Endodermal cell (in vitro differentiated cells): ENCODE results near the gene ZBTB39. TPM values are rescaled to one million over a fixed set of nuclear protein-coding genes. Genes with fewer than 3 reads are reported as not detected.

Experiments used
- DNase-seq: peaks from one replicate; pipeline ENCODE4 v3.0.0-alpha.2; 2017
- H3K27ac ChIP-seq: 2 replicates; pipeline ENCODE4 v1.5.1; 2013; ENCODE audit warnings: mild to moderate bottlenecking, low read depth, low read length, moderate library complexity
- H3K27me3 ChIP-seq: 2 replicates; pipeline ENCODE4 v1.6.1; 2013; ENCODE audit warnings: mild to moderate bottlenecking, low read length, moderate library complexity; ENCODE audit not compliant: insufficient read depth, control insufficient read depth, poor library complexity, severe bottlenecking
- H3K36me3 ChIP-seq: 2 replicates; pipeline ENCODE4 v1.7.0; 2013; ENCODE audit warnings: mild to moderate bottlenecking, low read length, moderate library complexity; ENCODE audit not compliant: control insufficient read depth, insufficient read depth
- H3K4me1 ChIP-seq: one replicate; pipeline ENCODE4 v1.7.0; 2013; ENCODE audit warnings: low read length; ENCODE audit not compliant: control insufficient read depth, insufficient read depth
- H3K4me3 ChIP-seq: 2 replicates; pipeline ENCODE4 v1.5.1; 2013; ENCODE audit warnings: mild to moderate bottlenecking, low read length, moderate library complexity
- H3K9ac ChIP-seq: 2 replicates; pipeline ENCODE4 v1.6.1; 2013; ENCODE audit warnings: mild to moderate bottlenecking, low read length, moderate library complexity; ENCODE audit not compliant: poor library complexity, severe bottlenecking; ENCODE audit errors: extremely low read depth
- H3K9me3 ChIP-seq: 2 replicates; pipeline ENCODE4 v1.6.1; 2013; ENCODE audit warnings: mild to moderate bottlenecking, low read length, moderate library complexity; ENCODE audit not compliant: control insufficient read depth
- H3K27ac Mint-ChIP-seq: 2 replicates; pipeline ENCODE4 v1.8.0; 2020; ENCODE audit warnings: mixed read lengths
- H3K27me3 Mint-ChIP-seq: 2 replicates; pipeline ENCODE4 v1.8.0; 2021; ENCODE audit warnings: mild to moderate bottlenecking, mixed read lengths; ENCODE audit not compliant: insufficient read depth
- H3K36me3 Mint-ChIP-seq: 2 replicates; pipeline ENCODE4 v1.8.0; 2020; ENCODE audit warnings: low read depth, mixed read lengths
- H3K4me1 Mint-ChIP-seq: 2 replicates; pipeline ENCODE4 v1.8.0; 2020; ENCODE audit warnings: mixed read lengths
- H3K4me3 Mint-ChIP-seq: 2 replicates; pipeline ENCODE4 v1.8.0; 2020; ENCODE audit warnings: mild to moderate bottlenecking, moderate library complexity, mixed read lengths
- H3K9me3 Mint-ChIP-seq: 2 replicates; pipeline ENCODE4 v1.8.0; 2020; ENCODE audit warnings: mild to moderate bottlenecking, mixed read lengths
- CTCF ChIP-seq: fragments of 200-600 bp; sonication (generic); conservative IDR thresholded peaks from 2 replicates; pipeline ENCODE4 v1.5.0; 2021; ENCODE audit warnings: antibody characterized with exemption, mild to moderate bottlenecking
- WGBS, 2 experiments: methylation state at CpG; one replicate each; pipeline versions ENCODE4 v1.1.5 to v1.1.7; 2013; ENCODE audit warnings: missing lambda C conversion rate in 2 of 2, mixed read lengths in 1 of 2; ENCODE audit not compliant: insufficient coverage in 1 of 2, insufficient read length in 1 of 2; 5-methylcytosine and 5-hydroxymethylcytosine counted together
- total RNA-seq, 2 donors: library from RNA; stranded (reverse); fragmentation: NEBNext Ultra II Directional in 1 of 2; extraction: Animal tissue kit (Norgen Biotek cat#: 25700) in 1 of 2; gene quantifications; 2 replicates in 1 of 2; 3 replicates in 1 of 2; pipeline ENCODE4 v1.2.1, GENCODE V29; 2021

ZBTB39 gene
- total RNA-seq, 2 donors from 2014 or later: 22.1 to 25.7 TPM

GRCh38 chr12:57051011-57051410 is 44.7 kb upstream of the ZBTB39 start:
- no peak overlapping the region for H3K27ac ChIP-seq
- no peak overlapping the region for H3K4me3 ChIP-seq
- Mint-ChIP-seq H3K9me3 (peaks cover 4% of the 10 kb centered on the region), H3K27ac (no peak overlapping the region), H3K36me3 (peaks cover 16% of the 10 kb centered on the region), H3K4me1 (peaks cover 16% of the 10 kb centered on the region), H3K27me3 (peaks cover 48% of the 10 kb centered on the region), H3K4me3 (no peak overlapping the region)
- peak; percentile 31 for DNase-seq
- H3K4me1 ChIP-seq: peaks cover 4% of the 10 kb centered on the region
- peaks cover 46% of the 10 kb centered on the region for H3K27me3 ChIP-seq
- H3K9ac ChIP-seq: no peak overlapping the region
- 86% methylated on average over 1 of the region's 1 CpG; no CpG with 5 or more reads in 1 of the 2 experiments for WGBS, 2 experiments
- H3K9me3 ChIP-seq: no peaks in the 10 kb centered on the region
- peaks cover 11% of the 10 kb centered on the region for H3K36me3 ChIP-seq
- no peak for TF ChIP-seq CTCF

- Histone ChIP-seq H3K36me3 (no peaks in the 10 kb centered on the region), H3K9ac (no peak within 1 kb of the TSS), H3K4me1 (peaks cover 4% of the 10 kb centered on the region), H3K27ac (no peak within 1 kb of the TSS), H3K27me3 (peaks cover 55% of the 10 kb centered on the region), H3K9me3 (no peaks in the 10 kb centered on the region), H3K4me3 (peak within 1 kb of the TSS; percentile 14)
- Mint-ChIP-seq H3K4me3 (no peak within 1 kb of the TSS), H3K36me3 (peaks cover 9% of the 10 kb centered on the region), H3K9me3 (peaks cover 4% of the 10 kb centered on the region), H3K27ac (no peak within 1 kb of the TSS), H3K27me3 (peaks cover 58% of the 10 kb centered on the region), H3K4me1 (peaks cover 16% of the 10 kb centered on the region)
- TF ChIP-seq CTCF: no peak
- 34 to 65% methylated on average over 2 of the region's 2 CpGs for WGBS, 2 experiments
- DNase-seq: peak; percentile 77
Measured at GRCh38 chr12:57049890-57050289, 43.5 kb upstream of the ZBTB39 start, which contains the start of gene MYO1A. TSS of gene MYO1A (minus strand) at chr12:57050129. CDS start at chr12:57048323, 1,806 bp downstream.

- TF ChIP-seq CTCF: no peak
- Mint-ChIP-seq H3K9me3 (peaks cover 3% of the 10 kb centered on the region), H3K36me3 (peaks cover 6% of the 10 kb centered on the region), H3K27ac (no peak overlapping the region), H3K4me3 (no peak overlapping the region), H3K27me3 (peaks cover 58% of the 10 kb centered on the region), H3K4me1 (peaks cover 16% of the 10 kb centered on the region)
- Histone ChIP-seq H3K4me1 (peaks cover 4% of the 10 kb centered on the region), H3K27ac (no peak overlapping the region), H3K36me3 (no peaks in the 10 kb centered on the region), H3K9ac (no peak overlapping the region), H3K4me3 (no peak overlapping the region), H3K27me3 (peaks cover 58% of the 10 kb centered on the region), H3K9me3 (no peaks in the 10 kb centered on the region)
- peak; percentile 31 for DNase-seq
- 93 to 100% methylated on average over 4 of the region's 4 CpGs for WGBS, 2 experiments
Measured at GRCh38 chr12:57049119-57049446, 42.7 kb upstream of the ZBTB39 start.
